ENCODE results near the gene PLXNA4.

DNA sequence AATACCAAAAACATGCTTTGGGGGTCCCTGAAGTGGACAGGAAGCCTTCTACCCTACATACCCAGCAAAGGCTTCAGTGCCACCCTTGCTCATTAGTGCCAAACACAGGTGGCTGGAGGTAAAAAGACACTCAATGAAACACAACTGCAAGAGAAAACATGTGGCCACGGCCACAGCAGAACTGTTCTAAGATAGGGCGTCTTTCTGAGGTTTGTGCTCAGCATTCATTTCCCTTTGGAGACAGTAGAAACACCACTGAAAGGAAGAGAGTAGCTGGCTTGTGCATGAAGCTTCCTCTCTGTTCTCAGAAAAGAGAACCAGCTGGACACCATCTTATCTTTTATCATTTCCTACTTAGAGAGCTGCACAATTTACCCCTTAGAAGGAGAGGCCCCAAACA is 143.0 kb downstream of the PLXNA4 start:
- TF ChIP-seq RAD21 (CRISPR knock-in tag; conservative IDR thresholded peaks at IDR 0.05 in 1 of 2, IDR thresholded peaks at IDR 0.05 in 1 of 2) = no peak
- TF ChIP-seq ZNF274 (IDR thresholded peaks at IDR 0.05; ENCODE audit: borderline replicate concordance, low read depth, low read length) = no peak
- no peak for TF ChIP-seq DDX20 (tag; IDR thresholded peaks at IDR 0.05; ENCODE audit: low read depth)
- TF ChIP-seq, protein P1, sequence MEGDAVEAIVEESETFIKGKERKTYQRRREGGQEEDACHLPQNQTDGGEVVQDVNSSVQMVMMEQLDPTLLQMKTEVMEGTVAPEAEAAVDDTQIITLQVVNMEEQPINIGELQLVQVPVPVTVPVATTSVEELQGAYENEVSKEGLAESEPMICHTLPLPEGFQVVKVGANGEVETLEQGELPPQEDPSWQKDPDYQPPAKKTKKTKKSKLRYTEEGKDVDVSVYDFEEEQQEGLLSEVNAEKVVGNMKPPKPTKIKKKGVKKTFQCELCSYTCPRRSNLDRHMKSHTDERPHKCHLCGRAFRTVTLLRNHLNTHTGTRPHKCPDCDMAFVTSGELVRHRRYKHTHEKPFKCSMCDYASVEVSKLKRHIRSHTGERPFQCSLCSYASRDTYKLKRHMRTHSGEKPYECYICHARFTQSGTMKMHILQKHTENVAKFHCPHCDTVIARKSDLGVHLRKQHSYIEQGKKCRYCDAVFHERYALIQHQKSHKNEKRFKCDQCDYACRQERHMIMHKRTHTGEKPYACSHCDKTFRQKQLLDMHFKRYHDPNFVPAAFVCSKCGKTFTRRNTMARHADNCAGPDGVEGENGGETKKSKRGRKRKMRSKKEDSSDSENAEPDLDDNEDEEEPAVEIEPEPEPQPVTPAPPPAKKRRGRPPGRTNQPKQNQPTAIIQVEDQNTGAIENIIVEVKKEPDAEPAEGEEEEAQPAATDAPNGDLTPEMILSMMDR (IDR thresholded peaks at IDR 0.05 in 2 of 3, conservative IDR thresholded peaks at IDR 0.05 in 1 of 3; ENCODE audit: insufficient read depth in 2 of 3, low read depth in 1 of 3, low read length in 3 of 3) = no peak
- no peak for TF ChIP-seq YY1 (IDR thresholded peaks at IDR 0.05; ENCODE audit: borderline replicate concordance in 1 of 3, control insufficient read depth in 1 of 3, extremely low read depth in 1 of 3, insufficient read depth in 3 of 3, insufficient read length in 1 of 3, insufficient replicate concordance in 2 of 3, low read depth in 1 of 3, low read length in 2 of 3)
- TF ChIP-seq TCF7 (IDR thresholded peaks at IDR 0.05; ENCODE audit: borderline replicate concordance) = no peak
- TF ChIP-seq NR2F6 (CRISPR knock-in tag; IDR thresholded peaks at IDR 0.05) = no peak
- no peak for TF ChIP-seq TAF1 (IDR thresholded peaks at IDR 0.05; ENCODE audit: control insufficient read depth, extremely low read depth, insufficient read depth, low read length, severe bottlenecking)
- TF ChIP-seq, protein P2, sequence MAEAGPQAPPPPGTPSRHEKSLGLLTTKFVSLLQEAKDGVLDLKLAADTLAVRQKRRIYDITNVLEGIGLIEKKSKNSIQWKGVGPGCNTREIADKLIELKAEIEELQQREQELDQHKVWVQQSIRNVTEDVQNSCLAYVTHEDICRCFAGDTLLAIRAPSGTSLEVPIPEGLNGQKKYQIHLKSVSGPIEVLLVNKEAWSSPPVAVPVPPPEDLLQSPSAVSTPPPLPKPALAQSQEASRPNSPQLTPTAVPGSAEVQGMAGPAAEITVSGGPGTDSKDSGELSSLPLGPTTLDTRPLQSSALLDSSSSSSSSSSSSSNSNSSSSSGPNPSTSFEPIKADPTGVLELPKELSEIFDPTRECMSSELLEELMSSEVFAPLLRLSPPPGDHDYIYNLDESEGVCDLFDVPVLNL (CRISPR knock-in tag; IDR thresholded peaks at IDR 0.05; ENCODE audit: low read depth) = no peak
- no peak for TF ChIP-seq CREB1 (IDR thresholded peaks at IDR 0.05)
- TF ChIP-seq CREB1 (CRISPR knock-in tag; IDR thresholded peaks at IDR 0.05) = no peak
- TF ChIP-seq ZNF134 (CRISPR knock-in tag; conservative IDR thresholded peaks at IDR 0.05) = no peak
- no peak for TF ChIP-seq CHD2 (IDR thresholded peaks at IDR 0.05; ENCODE audit: low read depth, low read length)
